Measurements from ENCODE around the gene SIPA1L3.
A peak's percentile ranks its signal among the peaks of the same experiment; 100 is the strongest.

Gene SIPA1L3

DNA sequence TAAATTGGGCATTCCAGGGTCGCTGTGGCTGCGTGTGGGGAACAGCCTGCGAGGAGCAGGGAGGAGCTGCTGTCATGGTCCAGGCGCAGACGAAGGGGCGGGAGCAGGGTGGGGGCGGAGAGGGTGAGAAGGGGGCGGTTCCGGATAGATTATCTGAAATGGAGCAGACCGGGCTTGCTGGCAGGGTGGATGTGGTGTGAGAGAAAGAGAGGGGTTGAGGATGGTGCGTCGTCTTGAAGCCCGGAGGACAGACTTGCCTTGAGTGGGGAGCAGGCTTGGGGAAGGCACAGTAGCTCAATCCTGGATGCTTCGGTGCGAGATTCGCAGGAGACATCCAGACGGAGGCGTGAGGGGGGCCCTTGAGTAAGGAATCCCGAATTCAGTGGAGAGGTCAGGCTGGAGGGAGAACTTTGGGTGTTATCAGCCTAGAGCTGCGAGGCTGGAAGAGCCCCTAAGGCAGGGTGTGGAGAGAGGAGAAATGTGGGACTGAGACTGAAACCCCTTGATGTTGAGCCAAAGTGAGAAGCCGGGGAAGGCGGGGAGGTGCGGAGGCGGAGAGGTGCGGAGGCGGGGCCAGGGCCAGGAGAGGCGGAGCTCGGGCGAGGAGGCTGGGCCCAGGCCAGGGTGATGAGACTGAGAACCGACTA lies 276.4 kb downstream of the SIPA1L3 start:
- H3K4me3 ChIP-seq (replicated peaks in 1 of 2; ENCODE audit: low read depth in 2 of 2, low read length in 2 of 2), result peak overlapping the region; percentile 10 to 33
- peak; percentile 8 to 35 for DNase-seq (ENCODE audit: low read depth in 2 of 2)
- TF ChIP-seq, protein P1, sequence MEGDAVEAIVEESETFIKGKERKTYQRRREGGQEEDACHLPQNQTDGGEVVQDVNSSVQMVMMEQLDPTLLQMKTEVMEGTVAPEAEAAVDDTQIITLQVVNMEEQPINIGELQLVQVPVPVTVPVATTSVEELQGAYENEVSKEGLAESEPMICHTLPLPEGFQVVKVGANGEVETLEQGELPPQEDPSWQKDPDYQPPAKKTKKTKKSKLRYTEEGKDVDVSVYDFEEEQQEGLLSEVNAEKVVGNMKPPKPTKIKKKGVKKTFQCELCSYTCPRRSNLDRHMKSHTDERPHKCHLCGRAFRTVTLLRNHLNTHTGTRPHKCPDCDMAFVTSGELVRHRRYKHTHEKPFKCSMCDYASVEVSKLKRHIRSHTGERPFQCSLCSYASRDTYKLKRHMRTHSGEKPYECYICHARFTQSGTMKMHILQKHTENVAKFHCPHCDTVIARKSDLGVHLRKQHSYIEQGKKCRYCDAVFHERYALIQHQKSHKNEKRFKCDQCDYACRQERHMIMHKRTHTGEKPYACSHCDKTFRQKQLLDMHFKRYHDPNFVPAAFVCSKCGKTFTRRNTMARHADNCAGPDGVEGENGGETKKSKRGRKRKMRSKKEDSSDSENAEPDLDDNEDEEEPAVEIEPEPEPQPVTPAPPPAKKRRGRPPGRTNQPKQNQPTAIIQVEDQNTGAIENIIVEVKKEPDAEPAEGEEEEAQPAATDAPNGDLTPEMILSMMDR (IDR thresholded peaks at IDR 0.05; ENCODE audit: low read depth, low read length), result no peak

DNA sequence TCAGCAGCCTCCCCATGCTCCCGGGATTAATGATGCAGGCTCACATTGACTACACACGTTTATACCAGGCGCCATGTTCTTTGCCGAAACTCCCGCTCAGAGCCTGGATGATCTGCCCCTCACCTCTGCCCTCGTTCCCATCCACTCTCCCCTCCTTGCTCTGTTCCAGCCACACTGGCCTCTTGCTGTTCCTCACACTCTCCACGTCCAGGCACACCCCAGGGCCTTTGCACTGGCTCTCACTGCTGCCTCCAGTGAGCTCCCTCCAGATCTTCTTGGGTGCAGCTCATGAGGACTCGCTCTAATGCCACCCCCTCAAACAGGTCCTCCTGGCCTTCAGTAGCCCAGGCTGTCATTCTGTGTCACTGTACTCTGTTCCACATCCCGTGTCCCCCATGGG lies 277.8 kb downstream of the SIPA1L3 start:
- TF ChIP-seq, protein P1 (IDR thresholded peaks at IDR 0.05; ENCODE audit: low read depth, low read length), result no peak
- H3K4me3 ChIP-seq (replicated peaks in 1 of 2; ENCODE audit: low read depth in 2 of 2, low read length in 2 of 2), result no peak overlapping the region

GRCh38 chr19:38185562-38185961 lies 278.6 kb downstream of the SIPA1L3 start:
- DNase-seq (ENCODE audit: low read depth in 2 of 2), result no peak
- H3K4me3 ChIP-seq (replicated peaks in 1 of 2; ENCODE audit: low read depth in 2 of 2, low read length in 2 of 2), result no peak overlapping the region
- TF ChIP-seq, protein P1 (IDR thresholded peaks at IDR 0.05; ENCODE audit: low read depth, low read length), result no peak

More for the DNA sequence above, 277.8 kb downstream of the SIPA1L3 start:
- no peak for DNase-seq (ENCODE audit: low read depth in 2 of 2)

DNA sequence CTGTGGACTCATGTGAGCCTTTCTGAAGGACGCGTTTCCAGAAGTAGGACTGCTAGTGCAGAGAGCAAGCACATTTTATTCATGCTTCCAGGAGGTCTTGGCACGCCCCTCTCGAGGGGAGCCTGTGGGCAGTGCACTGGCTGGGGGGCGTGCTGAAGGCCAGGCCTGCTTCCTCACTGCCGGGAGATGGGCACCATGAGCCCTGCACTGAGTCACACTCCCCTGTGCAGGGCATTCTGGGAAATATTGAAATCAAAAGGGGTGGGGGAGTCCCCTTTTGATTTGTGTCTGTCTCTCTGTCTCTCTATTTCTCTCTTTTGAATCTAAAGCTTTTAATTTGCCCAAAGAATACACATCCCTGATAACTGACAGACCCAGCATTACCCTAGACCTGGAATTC lies 283.1 kb downstream of the SIPA1L3 start:
- TF ChIP-seq, protein P1 (IDR thresholded peaks at IDR 0.05; ENCODE audit: low read depth, low read length), result no peak
- no peak overlapping the region for H3K4me3 ChIP-seq (replicated peaks in 1 of 2; ENCODE audit: low read depth in 2 of 2, low read length in 2 of 2)
- DNase-seq (ENCODE audit: low read depth in 2 of 2), result no peak

GRCh38 chr19:38190793-38191192 lies 283.8 kb downstream of the SIPA1L3 start:
- no peak overlapping the region for H3K4me3 ChIP-seq (replicated peaks in 1 of 2; ENCODE audit: low read depth in 2 of 2, low read length in 2 of 2)
- TF ChIP-seq, protein P1 (IDR thresholded peaks at IDR 0.05; ENCODE audit: low read depth, low read length), result no peak
- no peak for DNase-seq (ENCODE audit: low read depth in 2 of 2)

DNA sequence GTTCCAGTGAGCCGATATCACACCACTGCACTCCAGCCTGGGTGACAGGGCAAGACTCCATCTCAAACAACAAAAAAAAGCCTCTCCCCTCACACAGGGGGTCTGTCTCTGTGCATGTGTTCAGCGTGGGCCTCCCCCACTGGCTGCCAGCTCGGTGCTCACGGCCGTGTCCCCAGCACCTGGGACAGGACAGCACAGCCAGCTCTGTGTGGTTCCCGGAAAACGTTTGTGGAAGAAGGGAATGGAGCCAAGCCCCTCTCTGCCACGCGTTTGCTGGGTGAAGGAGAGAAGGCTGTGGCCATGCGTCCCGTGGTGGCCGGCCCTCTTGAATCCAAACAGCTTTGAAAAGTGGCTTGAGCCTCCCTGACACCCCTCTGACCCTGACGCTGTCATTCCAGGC lies 284.7 kb downstream of the SIPA1L3 start:
- TF ChIP-seq, protein P1 (IDR thresholded peaks at IDR 0.05; ENCODE audit: low read depth, low read length), result no peak
- no peak for DNase-seq (ENCODE audit: low read depth in 2 of 2)
- no peak overlapping the region for H3K4me3 ChIP-seq (replicated peaks in 1 of 2; ENCODE audit: low read depth in 2 of 2, low read length in 2 of 2)

DNA sequence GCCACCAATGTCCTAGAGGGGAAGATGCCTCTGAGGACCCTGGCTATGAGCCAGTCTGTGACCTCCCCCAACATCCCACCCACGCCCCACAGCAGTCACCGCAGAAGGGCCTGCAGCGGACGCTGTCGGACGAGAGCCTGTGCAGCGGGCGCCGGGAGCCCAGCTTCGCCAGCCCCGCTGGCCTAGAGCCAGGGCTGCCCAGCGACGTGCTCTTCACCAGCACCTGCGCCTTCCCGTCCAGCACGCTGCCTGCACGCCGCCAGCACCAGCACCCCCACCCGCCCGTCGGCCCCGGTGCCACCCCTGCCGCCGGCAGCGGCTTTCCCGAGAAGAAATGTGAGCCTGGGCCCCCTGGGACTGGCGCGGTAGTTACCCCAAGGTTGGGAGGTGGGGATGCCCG lies 286.4 kb downstream of the SIPA1L3 start:
- no peak for DNase-seq (ENCODE audit: low read depth in 2 of 2)
- TF ChIP-seq, protein P1 (IDR thresholded peaks at IDR 0.05; ENCODE audit: low read depth, low read length), result no peak
- no peak overlapping the region for H3K4me3 ChIP-seq (replicated peaks in 1 of 2; ENCODE audit: low read depth in 2 of 2, low read length in 2 of 2)

All from cardiac fibroblast (primary cell).